Neural cell (in vitro differentiated cells): ENCODE measurements around the gene TXLNA.

Source experiments
- CTCF ChIP-seq: fragments of 450-650 bp; IDR thresholded peaks from 2 replicates; pipeline ENCODE4 v1.5.1; 2014; ENCODE audit warnings: antibody characterized with exemption, mild to moderate bottlenecking, moderate library complexity; ENCODE audit not compliant: poor library complexity, severe bottlenecking
- EP300 ChIP-seq: fragments of 450-650 bp; conservative IDR thresholded peaks from 2 replicates; pipeline ENCODE4 v1.6.1; 2014; ENCODE audit warnings: antibody characterized with exemption, mild to moderate bottlenecking, moderate library complexity; ENCODE audit not compliant: poor library complexity, severe bottlenecking
- EZH2 ChIP-seq: fragments of 200-600, 300-800 bp; shearing (Covaris generic), sonication (generic); IDR thresholded peaks from 2 replicates; pipeline ENCODE4 v1.6.1; 2014; ENCODE audit warnings: antibody characterized with exemption, low read length, borderline replicate concordance, mild to moderate bottlenecking; ENCODE audit not compliant: insufficient read depth, poor library complexity, severe bottlenecking
- MXI1 ChIP-seq: fragments of 450-650 bp; conservative IDR thresholded peaks from 2 replicates; pipeline ENCODE4 v1.6.1; 2014; ENCODE audit warnings: antibody characterized with exemption, mild to moderate bottlenecking; ENCODE audit not compliant: poor library complexity, severe bottlenecking
- POLR2AphosphoS5 ChIP-seq: IDR thresholded peaks from 2 replicates; pipeline ENCODE4 v1.6.1; 2012
- RAD21 ChIP-seq: fragments of 450-650 bp; conservative IDR thresholded peaks from 2 replicates; pipeline ENCODE4 v1.6.1; 2014; ENCODE audit warnings: antibody characterized with exemption, mild to moderate bottlenecking, moderate library complexity
- REST ChIP-seq: IDR thresholded peaks from 2 replicates; pipeline ENCODE4 v1.6.1; 2012; ENCODE audit warnings: borderline replicate concordance
- TAF1 ChIP-seq: IDR thresholded peaks from 2 replicates; pipeline ENCODE4 v1.6.1; 2012; ENCODE audit warnings: low read depth

- TF ChIP-seq CTCF (no peak), EP300 (no peak), POLR2AphosphoS5 (no peak), EZH2 (no peak), TAF1 (no peak), REST (no peak), RAD21 (no peak), MXI1 (no peak)
These were observed 2.6 kb downstream of the TXLNA start for GRCh38 chr1:32182060-32182459.
